GM19023 (cell line): ENCODE measurements around the gene ZNF738.

Experiments
- ATAC-seq: cut with Tn5 transposase; IDR thresholded peaks from one replicate; pipeline ENCODE4 v1.9.1; 2021; ENCODE audit warnings: mild to moderate bottlenecking, moderate library complexity; ENCODE audit not compliant: unreplicated experiment

ZNF738 gene

DNA sequence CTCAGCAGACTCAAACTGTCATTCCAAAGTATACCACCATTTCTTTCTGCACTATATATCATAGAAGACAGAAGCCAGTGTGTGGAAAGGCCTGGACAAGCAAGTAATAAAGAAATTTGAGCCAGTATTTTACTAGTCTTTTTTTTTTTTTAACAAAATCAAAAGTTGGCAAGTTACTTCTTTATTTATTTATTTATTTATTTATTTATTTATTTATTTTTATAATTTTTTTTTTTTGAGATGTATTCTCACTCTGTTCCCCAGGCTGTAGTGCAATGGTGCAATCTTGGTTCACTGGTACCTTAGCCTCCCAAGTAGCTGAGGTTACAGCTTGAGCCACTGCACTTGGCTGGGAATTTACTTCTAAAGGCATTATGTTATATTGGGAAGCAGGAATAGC is 63.4 kb downstream of the ZNF738 start:
- ATAC-seq = no peak

DNA sequence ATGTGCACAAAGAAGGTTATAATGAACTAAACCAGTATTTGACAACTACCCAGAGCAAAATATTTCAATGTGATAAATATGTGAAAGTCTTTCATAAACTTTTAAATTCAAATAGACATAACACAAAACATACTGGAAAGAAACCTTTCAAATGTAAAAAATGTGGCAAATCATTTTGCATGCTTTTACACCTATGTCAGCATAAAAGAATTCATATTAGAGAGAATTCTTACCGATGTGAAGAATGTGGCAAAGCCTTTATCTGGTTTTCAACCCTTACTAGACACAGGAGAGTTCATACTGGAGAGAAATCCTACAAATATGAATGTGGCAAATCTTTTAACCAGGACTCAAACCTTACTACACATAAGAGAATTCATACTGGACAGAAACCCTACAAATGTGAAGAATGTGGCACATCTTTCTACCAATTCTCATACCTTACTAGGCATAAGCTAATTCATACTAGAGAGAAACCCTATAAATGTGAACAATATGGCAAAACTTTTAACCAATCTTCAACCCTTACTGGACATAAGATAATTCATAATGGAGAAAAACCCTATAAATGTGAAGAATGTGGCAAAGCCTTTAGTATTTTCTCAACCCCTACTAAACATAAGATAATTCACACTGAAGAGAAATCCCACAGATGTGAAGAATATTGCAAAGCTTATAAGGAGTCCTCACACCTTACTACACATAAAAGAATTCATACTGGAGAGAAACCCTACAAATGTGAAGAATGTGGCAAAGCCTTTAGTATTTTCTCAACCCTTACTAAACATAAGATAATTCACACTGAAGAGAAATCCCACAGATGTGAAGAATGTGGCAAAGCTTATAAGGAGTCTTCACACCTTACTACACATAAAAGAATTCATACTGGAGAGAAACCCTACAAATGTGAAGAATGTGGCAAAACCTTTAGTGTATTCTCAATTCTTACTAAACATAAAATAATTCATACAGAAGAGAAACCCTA is 64.5 kb downstream of the ZNF738 start:
- no peak for ATAC-seq
